NCI-H2107 treated with DMSO at 0.1 percent for 48 hours (cell line): ENCODE measurements around the gene ABL1.

Experiments
- DNase-seq: peaks from one replicate; lab custom pipeline; 2025; ENCODE audit not compliant: unreplicated experiment; lab: John Stamatoyannopoulos, UW

ABL1 gene

DNA sequence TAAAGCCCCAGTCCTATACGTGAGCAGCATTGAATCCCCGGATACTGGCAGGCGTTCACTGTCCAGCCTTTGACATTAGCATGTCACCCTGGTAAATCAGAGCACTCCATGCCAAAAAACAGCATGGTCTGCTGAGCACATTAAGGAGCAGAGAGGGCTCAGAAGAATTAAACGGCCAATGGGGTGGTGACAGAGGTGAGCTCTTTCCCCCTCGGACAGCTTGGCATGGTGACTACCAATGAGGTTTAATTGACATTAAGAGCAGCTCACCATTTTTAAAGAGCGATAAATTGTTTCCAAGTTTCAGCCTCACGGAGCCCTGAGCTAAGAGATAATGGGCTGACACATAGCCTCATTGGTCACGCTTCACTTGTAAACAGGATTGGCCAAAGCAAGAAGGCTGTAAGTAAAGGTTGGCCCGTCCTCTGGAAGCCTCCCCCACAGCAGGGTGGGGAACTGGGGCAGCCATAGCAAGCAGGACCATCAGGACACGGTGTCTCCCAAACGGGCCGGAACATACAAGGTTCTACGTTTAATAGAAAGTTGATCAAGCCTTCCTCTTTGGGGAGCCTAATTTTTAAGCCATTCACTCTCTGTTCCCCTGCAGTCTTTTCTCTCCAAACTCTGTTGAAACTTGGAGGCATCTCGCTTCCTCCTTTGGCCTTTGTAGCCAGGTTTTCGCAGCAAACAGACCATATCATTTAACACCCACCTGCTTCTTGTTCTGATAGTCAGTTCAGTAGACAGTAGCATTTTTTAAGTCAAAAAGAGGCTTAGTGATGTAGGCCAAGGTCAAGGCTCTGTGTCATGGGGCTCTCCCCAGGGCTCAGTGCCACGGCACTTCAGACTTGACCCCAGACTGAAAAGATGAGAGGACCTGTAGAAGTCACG is 35.7 kb downstream of the ABL1 start:
- no peak for DNase-seq

DNA sequence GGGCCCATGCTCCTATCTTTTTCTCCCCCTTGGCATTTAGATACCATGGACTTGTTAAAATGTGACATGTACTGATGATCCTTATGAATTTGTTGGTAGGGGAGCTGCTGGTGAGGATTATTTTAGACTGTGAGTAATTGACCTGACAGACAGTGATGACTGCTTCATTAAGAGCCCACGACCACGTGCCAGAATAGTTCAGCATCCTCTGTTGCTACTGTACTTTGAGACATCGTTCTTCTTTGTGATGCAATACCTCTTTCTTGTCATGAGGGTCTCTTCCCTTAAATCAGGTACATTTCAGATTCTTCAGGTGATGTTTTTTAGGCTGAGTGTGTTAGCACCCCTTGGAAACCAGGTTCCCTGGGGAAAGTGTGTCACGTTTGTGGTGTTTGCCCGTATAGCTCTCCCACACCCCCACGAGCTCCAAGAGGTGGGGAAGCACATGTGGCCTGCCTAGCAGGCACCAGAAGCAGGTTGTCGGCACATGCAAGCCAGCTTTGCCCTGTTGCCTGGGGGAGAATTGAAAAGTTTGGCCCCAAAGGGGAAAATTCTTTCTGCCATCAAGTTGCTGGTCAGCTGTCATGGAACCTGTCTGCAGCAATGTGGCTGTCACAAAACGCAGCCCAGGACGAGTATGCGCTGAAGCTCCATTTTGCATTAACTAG is 36.5 kb downstream of the ABL1 start:
- no peak for DNase-seq

DNA sequence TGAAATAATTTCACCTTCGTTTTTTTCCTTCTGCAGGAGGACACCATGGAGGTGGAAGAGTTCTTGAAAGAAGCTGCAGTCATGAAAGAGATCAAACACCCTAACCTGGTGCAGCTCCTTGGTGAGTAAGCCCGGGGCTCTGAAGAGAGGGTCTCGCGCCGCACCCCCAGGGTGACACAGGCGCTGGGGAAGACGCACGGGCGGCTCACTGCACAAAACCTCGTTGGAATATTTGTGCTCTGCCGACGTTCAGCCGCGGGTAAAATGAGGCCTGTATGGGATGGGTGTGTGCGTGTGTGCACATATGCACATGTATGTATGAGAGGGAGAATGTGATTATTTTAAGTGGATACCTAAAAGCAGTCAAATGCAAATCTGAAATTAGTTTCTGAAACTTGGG is 37.0 kb downstream of the ABL1 start:
- DNase-seq = no peak

DNA sequence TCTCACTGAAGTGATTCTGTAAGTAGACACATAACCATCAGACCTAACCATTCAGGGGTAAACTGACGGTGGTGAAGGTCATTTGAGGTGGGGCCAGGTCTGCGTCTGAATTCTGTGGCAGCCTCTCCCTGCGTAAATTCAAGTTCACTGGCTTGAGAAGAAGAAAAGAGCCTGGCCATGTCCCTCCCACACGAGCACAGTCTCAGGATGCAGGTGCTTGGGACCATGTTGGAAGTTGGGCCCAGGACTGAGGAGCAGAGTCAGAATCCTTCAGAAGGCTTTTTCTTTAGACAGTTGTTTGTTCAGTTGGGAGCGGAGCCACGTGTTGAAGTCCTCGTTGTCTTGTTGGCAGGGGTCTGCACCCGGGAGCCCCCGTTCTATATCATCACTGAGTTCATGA is 37.5 kb downstream of the ABL1 start:
- no peak for DNase-seq

DNA sequence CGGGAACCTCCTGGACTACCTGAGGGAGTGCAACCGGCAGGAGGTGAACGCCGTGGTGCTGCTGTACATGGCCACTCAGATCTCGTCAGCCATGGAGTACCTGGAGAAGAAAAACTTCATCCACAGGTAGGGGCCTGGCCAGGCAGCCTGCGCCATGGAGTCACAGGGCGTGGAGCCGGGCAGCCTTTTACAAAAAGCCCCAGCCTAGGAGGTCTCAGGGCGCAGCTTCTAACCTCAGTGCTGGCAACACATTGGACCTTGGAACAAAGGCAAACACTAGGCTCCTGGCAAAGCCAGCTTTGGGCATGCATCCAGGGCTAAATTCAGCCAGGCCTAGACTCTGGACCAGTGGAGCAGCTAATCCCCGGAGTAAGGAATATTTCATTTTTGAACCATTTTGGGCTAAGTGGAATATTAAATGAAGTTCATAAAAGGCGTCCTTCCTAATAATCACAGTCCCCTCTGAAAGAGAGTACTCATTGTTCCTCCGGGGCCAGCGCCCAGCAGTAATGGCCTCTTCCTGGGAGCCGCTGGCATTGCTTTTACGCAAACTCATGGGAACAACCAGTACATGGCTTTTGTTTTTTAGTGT is 38.0 kb downstream of the ABL1 start:
- no peak for DNase-seq

DNA sequence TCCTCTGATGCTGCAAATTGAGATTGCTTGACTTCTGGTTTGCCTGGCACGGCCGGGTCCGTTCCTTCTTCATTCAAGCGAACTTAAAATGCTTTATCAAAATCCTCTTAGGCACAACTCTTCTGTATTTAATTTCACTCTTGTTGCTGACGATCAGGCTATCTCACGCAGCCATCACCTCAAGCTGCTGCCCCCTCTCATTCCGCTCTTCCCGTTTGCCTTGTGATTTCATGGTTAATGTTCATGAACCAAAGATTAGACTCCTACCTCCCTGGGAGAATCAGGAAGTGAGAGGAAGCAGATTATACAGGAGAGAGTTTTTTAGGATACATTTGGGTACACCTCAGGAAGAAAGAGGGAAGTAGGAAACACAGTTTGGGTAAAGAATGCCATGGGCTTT is 38.9 kb downstream of the ABL1 start:
- no peak for DNase-seq

DNA sequence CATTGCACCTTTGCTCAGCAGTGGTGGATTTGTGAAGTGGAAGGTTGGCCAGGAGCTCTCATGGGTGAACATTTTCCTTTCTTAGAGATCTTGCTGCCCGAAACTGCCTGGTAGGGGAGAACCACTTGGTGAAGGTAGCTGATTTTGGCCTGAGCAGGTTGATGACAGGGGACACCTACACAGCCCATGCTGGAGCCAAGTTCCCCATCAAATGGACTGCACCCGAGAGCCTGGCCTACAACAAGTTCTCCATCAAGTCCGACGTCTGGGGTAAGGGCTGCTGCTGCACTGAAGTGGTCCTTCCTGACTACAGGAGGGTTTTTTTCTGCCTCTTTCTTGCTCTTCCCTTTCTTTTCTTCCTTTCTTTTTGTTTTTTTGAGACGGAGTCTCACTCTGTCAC is 39.7 kb downstream of the ABL1 start:
- no peak for DNase-seq

DNA sequence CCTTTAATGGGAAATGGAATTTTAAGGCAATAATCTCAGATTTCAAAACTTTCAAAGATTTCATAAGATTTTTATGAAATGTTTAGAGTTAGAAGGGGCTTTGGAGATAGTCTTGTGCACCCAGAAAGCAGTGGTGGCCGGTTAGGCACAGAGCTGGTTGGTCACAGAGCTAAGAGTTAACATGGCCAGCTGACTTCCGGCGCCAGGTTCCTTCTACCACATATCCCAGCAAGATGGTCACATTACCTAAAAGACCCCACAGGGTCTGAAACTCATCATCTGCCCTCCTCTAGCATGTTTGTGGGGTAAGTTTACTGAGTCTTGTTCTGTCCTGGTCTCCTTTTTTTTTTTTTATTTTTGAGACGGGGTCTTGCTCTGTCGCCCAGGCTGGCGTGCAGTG is 42.2 kb downstream of the ABL1 start:
- no peak for DNase-seq

DNA sequence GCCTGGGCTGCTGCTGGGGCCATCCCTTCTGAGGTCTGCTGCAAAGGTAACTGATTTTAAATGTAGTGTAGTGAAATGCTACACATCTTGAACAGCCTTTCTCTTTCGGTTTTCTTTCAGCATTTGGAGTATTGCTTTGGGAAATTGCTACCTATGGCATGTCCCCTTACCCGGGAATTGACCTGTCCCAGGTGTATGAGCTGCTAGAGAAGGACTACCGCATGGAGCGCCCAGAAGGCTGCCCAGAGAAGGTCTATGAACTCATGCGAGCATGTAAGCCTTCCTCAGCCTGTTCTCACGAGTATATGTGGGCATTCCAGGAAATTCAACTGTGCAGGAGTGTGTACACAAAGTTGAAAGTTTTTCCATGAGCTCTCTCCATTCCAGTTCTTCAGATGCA is 43.2 kb downstream of the ABL1 start:
- DNase-seq = no peak

DNA sequence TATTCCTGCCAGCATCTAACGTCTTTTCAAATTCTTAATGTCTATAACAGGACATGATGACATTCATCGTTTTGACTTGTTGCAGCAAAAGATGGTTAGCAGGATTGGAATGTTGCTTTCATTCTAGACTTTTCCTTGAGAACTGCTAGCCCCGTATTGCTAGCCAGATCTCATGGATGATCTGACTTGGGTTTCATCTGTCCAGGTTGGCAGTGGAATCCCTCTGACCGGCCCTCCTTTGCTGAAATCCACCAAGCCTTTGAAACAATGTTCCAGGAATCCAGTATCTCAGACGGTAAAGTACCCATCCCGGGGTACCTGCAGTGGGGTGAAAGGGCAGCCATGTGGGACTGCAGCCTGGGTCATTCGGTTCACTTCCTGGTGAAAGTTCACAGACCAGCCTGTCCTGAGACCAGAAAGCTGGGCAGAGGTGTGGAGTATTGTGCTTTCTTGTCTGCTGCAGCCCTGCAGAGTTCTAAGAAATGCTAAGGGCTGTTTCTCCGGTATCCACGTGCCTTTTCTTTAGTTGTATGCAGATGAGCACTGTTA is 44.9 kb downstream of the ABL1 start:
- DNase-seq = no peak

DNA sequence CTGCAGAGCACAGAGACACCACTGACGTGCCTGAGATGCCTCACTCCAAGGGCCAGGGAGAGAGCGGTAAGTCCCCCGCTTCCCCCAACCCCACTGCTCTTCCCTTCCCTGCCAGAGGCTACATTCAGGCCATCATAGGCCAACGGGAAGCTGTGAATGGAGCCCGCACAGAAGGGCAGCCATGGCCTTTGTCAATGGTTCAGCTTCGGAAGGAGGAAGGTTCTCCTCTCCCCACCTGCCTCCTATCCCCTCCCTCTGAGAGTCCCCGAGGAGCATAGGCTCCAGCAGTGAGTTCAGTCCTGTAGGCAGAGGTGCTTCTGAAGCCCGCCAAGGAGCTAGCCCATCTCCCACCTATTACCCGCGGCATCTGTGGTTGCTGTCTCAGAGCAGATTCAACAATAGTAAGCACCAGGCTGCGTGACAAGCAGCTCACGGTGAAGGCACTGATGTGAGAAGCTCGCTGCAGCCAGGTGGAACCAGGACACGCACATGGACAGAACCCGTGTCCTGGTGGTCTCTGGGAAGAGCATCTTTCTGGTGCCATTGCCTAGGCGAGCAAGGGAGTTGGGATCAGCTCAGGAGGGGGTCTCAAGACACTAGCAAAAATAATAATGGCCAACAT is 45.7 kb downstream of the ABL1 start:
- DNase-seq = no peak

DNA sequence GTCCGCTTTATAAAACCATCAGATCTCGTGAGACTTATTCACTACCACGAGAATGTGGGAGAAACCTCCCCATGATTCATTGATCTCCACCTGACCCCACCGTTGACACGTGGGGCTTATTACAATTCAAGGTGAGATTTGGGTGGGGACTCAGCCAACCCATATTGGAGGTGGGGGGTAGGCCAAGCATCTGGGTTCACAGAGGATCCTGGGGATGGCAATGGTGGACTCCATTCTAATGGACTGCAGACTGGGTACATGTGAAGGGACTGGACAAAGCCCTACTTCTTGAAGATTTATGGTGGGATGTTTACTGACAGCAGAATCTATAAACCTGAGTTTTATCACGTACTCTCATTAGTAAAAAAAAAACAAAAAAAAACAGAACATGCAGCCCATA is 46.5 kb downstream of the ABL1 start:
- DNase-seq = no peak

DNA sequence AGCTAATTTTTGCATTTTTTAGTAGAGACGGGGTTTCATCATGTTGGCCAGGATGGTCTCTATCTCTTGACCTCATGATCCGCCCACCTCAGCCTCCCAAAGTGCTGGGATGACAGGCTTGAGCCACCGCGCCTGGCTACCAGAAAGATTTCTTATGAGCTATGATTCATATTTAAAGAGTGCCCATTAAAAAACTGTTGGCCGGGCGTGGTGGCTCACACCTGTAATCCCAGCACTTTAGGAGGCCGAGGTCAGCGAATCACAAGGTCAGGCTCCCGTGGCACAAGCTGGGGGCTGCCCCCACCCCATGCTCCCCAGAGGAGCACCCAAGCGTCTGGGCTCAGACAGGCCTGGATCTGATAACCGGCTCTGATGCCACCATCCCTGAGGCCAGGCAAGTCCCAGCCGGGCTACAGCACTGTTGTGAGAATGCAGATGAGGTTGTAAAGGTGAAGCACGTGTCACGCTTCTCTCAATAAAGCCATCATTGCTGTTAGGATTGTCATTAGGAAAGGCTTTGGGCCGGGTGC is 47.7 kb downstream of the ABL1 start:
- DNase-seq = no peak

DNA sequence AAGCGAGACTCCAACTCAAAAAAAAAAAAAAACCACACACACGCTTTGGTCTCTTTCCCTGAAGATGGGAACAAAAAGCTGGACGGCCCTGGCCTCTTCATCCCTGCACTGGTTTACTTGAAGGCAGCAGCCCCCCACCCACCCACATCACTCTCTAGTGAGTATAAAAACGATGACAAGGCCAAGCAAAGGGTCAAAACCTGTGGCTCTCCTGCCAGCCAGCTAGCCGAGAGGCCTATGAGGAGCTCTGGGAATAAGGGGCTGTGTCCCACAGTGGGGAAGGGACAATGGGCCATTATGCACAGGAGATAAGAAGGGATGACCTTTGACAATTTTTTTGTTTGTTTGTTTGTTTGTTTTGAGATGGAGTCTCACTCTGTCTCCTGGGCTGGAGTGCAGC is 48.4 kb downstream of the ABL1 start:
- DNase-seq = no peak

DNA sequence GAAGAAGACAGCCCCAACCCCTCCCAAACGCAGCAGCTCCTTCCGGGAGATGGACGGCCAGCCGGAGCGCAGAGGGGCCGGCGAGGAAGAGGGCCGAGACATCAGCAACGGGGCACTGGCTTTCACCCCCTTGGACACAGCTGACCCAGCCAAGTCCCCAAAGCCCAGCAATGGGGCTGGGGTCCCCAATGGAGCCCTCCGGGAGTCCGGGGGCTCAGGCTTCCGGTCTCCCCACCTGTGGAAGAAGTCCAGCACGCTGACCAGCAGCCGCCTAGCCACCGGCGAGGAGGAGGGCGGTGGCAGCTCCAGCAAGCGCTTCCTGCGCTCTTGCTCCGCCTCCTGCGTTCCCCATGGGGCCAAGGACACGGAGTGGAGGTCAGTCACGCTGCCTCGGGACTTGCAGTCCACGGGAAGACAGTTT is 49.1 kb downstream of the ABL1 start:
- no peak for DNase-seq

DNA sequence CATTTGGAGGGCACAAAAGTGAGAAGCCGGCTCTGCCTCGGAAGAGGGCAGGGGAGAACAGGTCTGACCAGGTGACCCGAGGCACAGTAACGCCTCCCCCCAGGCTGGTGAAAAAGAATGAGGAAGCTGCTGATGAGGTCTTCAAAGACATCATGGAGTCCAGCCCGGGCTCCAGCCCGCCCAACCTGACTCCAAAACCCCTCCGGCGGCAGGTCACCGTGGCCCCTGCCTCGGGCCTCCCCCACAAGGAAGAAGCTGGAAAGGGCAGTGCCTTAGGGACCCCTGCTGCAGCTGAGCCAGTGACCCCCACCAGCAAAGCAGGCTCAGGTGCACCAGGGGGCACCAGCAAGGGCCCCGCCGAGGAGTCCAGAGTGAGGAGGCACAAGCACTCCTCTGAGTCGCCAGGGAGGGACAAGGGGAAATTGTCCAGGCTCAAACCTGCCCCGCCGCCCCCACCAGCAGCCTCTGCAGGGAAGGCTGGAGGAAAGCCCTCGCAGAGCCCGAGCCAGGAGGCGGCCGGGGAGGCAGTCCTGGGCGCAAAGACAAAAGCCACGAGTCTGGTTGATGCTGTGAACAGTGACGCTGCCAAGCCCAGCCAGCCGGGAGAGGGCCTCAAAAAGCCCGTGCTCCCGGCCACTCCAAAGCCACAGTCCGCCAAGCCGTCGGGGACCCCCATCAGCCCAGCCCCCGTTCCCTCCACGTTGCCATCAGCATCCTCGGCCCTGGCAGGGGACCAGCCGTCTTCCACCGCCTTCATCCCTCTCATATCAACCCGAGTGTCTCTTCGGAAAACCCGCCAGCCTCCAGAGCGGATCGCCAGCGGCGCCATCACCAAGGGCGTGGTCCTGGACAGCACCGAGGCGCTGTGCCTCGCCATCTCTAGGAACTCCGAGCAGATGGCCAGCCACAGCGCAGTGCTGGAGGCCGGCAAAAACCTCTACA is 49.8 kb downstream of the ABL1 start:
- DNase-seq = no peak

DNA sequence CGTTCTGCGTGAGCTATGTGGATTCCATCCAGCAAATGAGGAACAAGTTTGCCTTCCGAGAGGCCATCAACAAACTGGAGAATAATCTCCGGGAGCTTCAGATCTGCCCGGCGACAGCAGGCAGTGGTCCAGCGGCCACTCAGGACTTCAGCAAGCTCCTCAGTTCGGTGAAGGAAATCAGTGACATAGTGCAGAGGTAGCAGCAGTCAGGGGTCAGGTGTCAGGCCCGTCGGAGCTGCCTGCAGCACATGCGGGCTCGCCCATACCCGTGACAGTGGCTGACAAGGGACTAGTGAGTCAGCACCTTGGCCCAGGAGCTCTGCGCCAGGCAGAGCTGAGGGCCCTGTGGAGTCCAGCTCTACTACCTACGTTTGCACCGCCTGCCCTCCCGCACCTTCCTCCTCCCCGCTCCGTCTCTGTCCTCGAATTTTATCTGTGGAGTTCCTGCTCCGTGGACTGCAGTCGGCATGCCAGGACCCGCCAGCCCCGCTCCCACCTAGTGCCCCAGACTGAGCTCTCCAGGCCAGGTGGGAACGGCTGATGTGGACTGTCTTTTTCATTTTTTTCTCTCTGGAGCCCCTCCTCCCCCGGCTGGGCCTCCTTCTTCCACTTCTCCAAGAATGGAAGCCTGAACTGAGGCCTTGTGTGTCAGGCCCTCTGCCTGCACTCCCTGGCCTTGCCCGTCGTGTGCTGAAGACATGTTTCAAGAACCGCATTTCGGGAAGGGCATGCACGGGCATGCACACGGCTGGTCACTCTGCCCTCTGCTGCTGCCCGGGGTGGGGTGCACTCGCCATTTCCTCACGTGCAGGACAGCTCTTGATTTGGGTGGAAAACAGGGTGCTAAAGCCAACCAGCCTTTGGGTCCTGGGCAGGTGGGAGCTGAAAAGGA is 50.7 kb downstream of the ABL1 start:
- no peak for DNase-seq

DNA sequence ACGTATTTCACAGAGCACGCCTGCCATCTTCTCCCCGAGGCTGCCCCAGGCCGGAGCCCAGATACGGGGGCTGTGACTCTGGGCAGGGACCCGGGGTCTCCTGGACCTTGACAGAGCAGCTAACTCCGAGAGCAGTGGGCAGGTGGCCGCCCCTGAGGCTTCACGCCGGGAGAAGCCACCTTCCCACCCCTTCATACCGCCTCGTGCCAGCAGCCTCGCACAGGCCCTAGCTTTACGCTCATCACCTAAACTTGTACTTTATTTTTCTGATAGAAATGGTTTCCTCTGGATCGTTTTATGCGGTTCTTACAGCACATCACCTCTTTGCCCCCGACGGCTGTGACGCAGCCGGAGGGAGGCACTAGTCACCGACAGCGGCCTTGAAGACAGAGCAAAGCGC is 51.9 kb downstream of the ABL1 start:
- no peak for DNase-seq

DNA sequence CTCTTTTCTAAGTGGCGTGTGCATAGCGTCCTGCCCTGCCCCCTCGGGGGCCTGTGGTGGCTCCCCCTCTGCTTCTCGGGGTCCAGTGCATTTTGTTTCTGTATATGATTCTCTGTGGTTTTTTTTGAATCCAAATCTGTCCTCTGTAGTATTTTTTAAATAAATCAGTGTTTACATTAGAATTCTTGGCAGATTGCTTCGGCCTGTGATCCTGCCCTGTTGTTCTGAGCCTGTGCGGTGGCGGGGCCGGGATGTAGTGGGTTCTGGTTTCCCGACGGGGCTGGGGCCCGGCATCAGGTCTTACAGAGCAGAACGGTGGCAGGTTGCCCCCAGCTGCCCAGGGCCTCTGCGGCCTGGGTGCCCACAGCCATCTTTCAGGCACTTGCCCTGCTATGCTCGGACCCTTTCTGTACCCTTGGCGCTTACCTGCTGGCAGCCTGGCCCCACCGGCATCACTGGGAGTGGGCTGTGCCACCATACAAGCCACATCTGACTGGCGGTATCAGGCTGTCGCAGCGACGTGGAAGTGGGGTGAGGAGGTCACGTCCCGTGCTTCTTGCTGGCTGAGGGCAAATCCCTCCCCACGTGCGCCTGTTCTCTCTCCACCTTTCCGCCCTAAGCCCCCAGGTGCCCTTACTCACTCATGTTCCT is 52.6 kb downstream of the ABL1 start:
- no peak for DNase-seq
